ENCODE results near the gene SUFU. TPM values are rescaled to one million over a fixed set of nuclear protein-coding genes. Genes with fewer than 3 reads are reported as not detected.
A peak's percentile ranks its signal among the peaks of the same experiment; 100 is the strongest.

The SUFU gene
- total and polyA plus RNA-seq, 2 experiments from 2014 or later, result 10.9 to 18.2 TPM

DNA sequence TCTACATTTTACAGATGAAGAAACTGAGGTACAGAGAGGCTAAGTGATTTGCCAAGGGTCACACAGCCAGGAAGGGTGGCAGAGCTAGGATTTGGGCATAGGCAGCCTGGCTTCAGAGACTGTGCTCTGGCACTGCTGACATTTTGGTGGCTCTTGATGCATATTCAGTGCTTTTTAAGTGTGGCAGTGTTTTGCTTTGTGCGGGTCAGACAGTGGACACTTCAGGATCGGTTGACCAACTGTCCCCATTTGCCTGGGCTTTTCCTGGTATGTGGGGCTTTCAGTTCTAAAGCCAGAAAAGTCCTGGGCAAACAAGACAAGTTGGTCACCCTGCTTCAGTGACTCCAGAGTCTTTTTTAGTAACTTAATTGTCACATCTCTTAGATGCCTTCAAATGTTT lies 35.0 kb downstream of the SUFU start:
- no peak overlapping the region for H2AFZ ChIP-seq
- no peaks in the 10 kb centered on the region for H3K9me2 ChIP-seq (replicated peaks; ENCODE audit: insufficient read depth)
- no peaks in the 10 kb centered on the region for H3K4me1 ChIP-seq (ENCODE audit: insufficient read depth)
- no peak for DNase-seq (ENCODE audit: low spot score)
- H3K36me3 ChIP-seq (replicated peaks; ENCODE audit: insufficient read depth, low read depth), result no peaks in the 10 kb centered on the region
- H3K27ac ChIP-seq, result no peak overlapping the region
- TF ChIP-seq, protein P1, sequence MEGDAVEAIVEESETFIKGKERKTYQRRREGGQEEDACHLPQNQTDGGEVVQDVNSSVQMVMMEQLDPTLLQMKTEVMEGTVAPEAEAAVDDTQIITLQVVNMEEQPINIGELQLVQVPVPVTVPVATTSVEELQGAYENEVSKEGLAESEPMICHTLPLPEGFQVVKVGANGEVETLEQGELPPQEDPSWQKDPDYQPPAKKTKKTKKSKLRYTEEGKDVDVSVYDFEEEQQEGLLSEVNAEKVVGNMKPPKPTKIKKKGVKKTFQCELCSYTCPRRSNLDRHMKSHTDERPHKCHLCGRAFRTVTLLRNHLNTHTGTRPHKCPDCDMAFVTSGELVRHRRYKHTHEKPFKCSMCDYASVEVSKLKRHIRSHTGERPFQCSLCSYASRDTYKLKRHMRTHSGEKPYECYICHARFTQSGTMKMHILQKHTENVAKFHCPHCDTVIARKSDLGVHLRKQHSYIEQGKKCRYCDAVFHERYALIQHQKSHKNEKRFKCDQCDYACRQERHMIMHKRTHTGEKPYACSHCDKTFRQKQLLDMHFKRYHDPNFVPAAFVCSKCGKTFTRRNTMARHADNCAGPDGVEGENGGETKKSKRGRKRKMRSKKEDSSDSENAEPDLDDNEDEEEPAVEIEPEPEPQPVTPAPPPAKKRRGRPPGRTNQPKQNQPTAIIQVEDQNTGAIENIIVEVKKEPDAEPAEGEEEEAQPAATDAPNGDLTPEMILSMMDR (IDR thresholded peaks at IDR 0.05; ENCODE audit: poor library complexity), result no peak
- H4K20me1 ChIP-seq (ENCODE audit: insufficient read depth, poor library complexity, severe bottlenecking), result peaks cover 3% of the 10 kb centered on the region
- H3K4me3 ChIP-seq, result no peak overlapping the region
- H3K79me2 ChIP-seq, result peaks cover 32% of the 10 kb centered on the region
- H3K27me3 ChIP-seq, result no peaks in the 10 kb centered on the region
- H3K9me3 ChIP-seq (ENCODE audit: low read depth), result no peaks in the 10 kb centered on the region
- H3K4me2 ChIP-seq, result no peak overlapping the region
- WGBS (ENCODE audit: low lambda C conversion rate, missing lambda C conversion rate), result 77% methylated on average over 2 of the region's 2 CpGs

DNA sequence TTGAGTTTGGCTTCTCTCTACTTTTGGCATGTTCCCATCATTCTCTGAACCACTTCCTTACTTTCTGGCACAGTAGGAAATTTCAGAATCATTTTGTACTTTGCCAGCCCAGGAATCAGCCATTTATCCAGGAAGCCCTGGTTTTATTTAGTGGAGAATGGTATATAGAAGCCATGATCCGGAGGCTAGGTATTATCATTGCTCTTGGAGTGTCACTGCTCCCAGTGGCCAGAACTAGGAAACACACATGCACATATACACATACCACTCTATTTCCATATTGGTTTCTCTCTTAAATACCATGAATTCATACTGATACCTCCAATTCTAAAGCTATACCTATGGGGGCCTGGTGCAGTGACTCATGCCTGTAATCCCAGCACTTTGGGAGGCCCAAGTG lies 36.3 kb downstream of the SUFU start:
- peaks cover 38% of the 10 kb centered on the region for H3K79me2 ChIP-seq
- no peak overlapping the region for H3K27ac ChIP-seq
- no peaks in the 10 kb centered on the region for H3K9me3 ChIP-seq (ENCODE audit: low read depth)
- H3K27me3 ChIP-seq, result no peaks in the 10 kb centered on the region
- no peak overlapping the region for H2AFZ ChIP-seq
- no peaks in the 10 kb centered on the region for H3K4me1 ChIP-seq (ENCODE audit: insufficient read depth)
- H3K4me3 ChIP-seq, result no peak overlapping the region
- DNase-seq (ENCODE audit: low spot score), result peak; percentile 18
- H3K4me2 ChIP-seq, result no peak overlapping the region
- H3K36me3 ChIP-seq (replicated peaks; ENCODE audit: insufficient read depth, low read depth), result no peaks in the 10 kb centered on the region
- TF ChIP-seq, protein P1 (IDR thresholded peaks at IDR 0.05; ENCODE audit: poor library complexity), result peak; percentile 21
- TF ChIP-seq EZH2 (IDR thresholded peaks at IDR 0.05; ENCODE audit: borderline replicate concordance), result no peak
- H3K9me2 ChIP-seq (replicated peaks; ENCODE audit: insufficient read depth), result no peaks in the 10 kb centered on the region
- 84% methylated on average over 1 of the region's 1 CpG for WGBS (ENCODE audit: low lambda C conversion rate, missing lambda C conversion rate)
- peaks cover 3% of the 10 kb centered on the region for H4K20me1 ChIP-seq (ENCODE audit: insufficient read depth, poor library complexity, severe bottlenecking)

DNA sequence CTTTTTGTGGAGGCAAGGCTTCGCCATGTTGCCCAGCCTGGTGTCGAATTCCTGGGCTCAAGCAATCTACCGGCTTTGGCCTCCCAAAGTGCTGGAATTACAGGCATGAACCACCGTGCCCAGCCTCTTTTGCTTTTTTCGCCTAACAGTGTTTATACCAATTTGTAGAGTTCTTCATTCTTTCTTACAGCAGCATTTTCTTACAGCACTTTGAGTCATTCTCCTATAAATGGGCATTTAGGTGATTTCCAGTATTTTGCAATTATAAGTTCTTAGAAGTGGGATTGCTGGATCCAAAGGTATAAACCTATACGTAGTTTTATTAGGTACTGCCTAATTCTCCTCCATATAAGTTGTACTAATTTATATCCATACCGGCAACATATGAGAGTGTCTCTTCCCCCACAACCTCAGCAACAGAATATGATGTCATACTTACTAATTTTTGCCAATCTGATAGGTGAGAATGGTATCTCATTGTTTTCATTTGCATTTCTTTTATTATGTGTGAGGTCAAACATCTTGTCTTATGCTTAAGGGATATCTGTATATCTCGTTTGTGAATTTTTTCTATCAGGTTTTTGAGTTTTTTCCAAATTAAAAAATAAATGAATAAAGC lies 39.1 kb downstream of the SUFU start:
- no peaks in the 10 kb centered on the region for H3K9me3 ChIP-seq (ENCODE audit: low read depth)
- H2AFZ ChIP-seq, result no peak overlapping the region
- no peaks in the 10 kb centered on the region for H3K36me3 ChIP-seq (replicated peaks; ENCODE audit: insufficient read depth, low read depth)
- peaks cover 3% of the 10 kb centered on the region for H4K20me1 ChIP-seq (ENCODE audit: insufficient read depth, poor library complexity, severe bottlenecking)
- no peak for DNase-seq (ENCODE audit: low spot score)
- H3K27me3 ChIP-seq, result no peaks in the 10 kb centered on the region
- TF ChIP-seq EZH2phosphoT487 (IDR thresholded peaks at IDR 0.05; ENCODE audit: low read depth, severe bottlenecking, unreplicated experiment) (no peak), EZH2 (IDR thresholded peaks at IDR 0.05; ENCODE audit: borderline replicate concordance) (no peak)
- TF ChIP-seq, protein P1 (IDR thresholded peaks at IDR 0.05; ENCODE audit: poor library complexity), result no peak
- no peaks in the 10 kb centered on the region for H3K9me2 ChIP-seq (replicated peaks; ENCODE audit: insufficient read depth)
- peaks cover 43% of the 10 kb centered on the region for H3K79me2 ChIP-seq
- 80% methylated on average over 8 of the region's 8 CpGs for WGBS (ENCODE audit: low lambda C conversion rate, missing lambda C conversion rate)
- no peak overlapping the region for H3K27ac ChIP-seq
- H3K4me1 ChIP-seq (ENCODE audit: insufficient read depth), result peaks cover 7% of the 10 kb centered on the region
- H3K4me2 ChIP-seq, result no peak overlapping the region
- no peak overlapping the region for H3K4me3 ChIP-seq
